Right lobe of liver (tissue), 6 donors: Measurements from ENCODE around the gene BBS2. TPM values are rescaled to one million over a fixed set of nuclear protein-coding genes. Genes with fewer than 3 reads are reported as not detected.

Experiments
- ATAC-seq, 4 donors: fragments of 200-7000 bp; cut with Tn5 transposase; one replicate each; pipeline ENCODE4 v1.9.1; 2020; ENCODE audit warnings: mild to moderate bottlenecking in 4 of 4, moderate library complexity in 4 of 4
- DNase-seq, 3 donors: peaks; one replicate each; pipeline ENCODE4 v3.0.0-alpha.2; 2020
- H3K27ac ChIP-seq, 3 donors: fragments of 200-600 bp; one replicate each; pipeline ENCODE4 v1.8.0; 2022
- H3K27me3 ChIP-seq, 2 donors: fragments of 200-600 bp; one replicate each; pipeline ENCODE4 v1.8.0; 2022
- H3K36me3 ChIP-seq, 4 donors: fragments of 200-600 bp; sonication (generic) in 1 of 4; one replicate each; pipeline versions ENCODE4 v1.5.1 to v1.8.0; 2017 to 2022; ENCODE audit warnings: control low read depth in 1 of 4
- H3K4me1 ChIP-seq, 4 donors: fragments of 200-600 bp; sonication (generic) in 1 of 4; one replicate each; pipeline versions ENCODE4 v1.5.1 to v1.8.0; 2017 to 2022; ENCODE audit warnings: control low read depth in 1 of 4
- H3K4me3 ChIP-seq, 3 donors: fragments of 200-600 bp; one replicate each; pipeline ENCODE4 v1.8.0; 2022
- H3K9me3 ChIP-seq, 4 donors: fragments of 200-600 bp; sonication (generic) in 1 of 4; one replicate each; pipeline versions ENCODE4 v1.5.1 to v1.8.0; 2017 to 2022; ENCODE audit warnings: control low read depth in 1 of 4
- CTCF ChIP-seq, 4 donors: fragments of 200-600 bp in 3 of 4; fragments of 450-650 bp in 1 of 4; IDR thresholded peaks; one replicate each; pipeline versions ENCODE4 v1.5.1 to v1.8.0; 2016 to 2022; ENCODE audit warnings: antibody characterized with exemption in 4 of 4, mild to moderate bottlenecking in 2 of 4
- POLR2A ChIP-seq: fragments of 450-650 bp; IDR thresholded peaks from one replicate; pipeline ENCODE4 v1.6.1; 2017; ENCODE audit warnings: antibody characterized with exemption, mild to moderate bottlenecking
- WGBS: methylation state at CpG from one replicate; pipeline ENCODE4 v1.1.6; 2018; ENCODE audit warnings: low coverage, low lambda C conversion rate; ENCODE audit not compliant: insufficient coverage; ENCODE audit errors: missing lambda C conversion rate; 5-methylcytosine and 5-hydroxymethylcytosine counted together
- intact Hi-C, 2 donors: fragments of 100-400 bp; cut with DNase I; formaldehyde crosslinking; loops; one replicate each; pipeline versions ENCODE4 v1.11.2 to v1.14.1; 2022
- total RNA-seq, 6 experiments: library from RNA; depleted of rRNA in 2 of 6; stranded (reverse); fragments of >200 nt in 2 of 6; fragmentation: NEBNext Ultra II Directional in 3 of 6; extraction: Animal tissue kit (Norgen Biotek cat#: 25700) in 3 of 6; gene quantifications; one replicate each; pipeline versions ENCODE4 v1.1.0 to v1.2.4, GENCODE V29; 2016 to 2023
- donor health status: DM: no; HTN: yes; CAD: no.
- donor health status: DM: no; HTN: no; CAD: no.
- donor health status: DM: no; HTN: no; CAD: no.
- donor health status: DM: no; HTN: yes; CAD: no.
- donor health status: DM: no; HTN: yes; CAD: no.

The BBS2 gene
- total RNA-seq, 6 experiments from 2014 or later: 5.6 to 18.4 (median 10.5) TPM

- Histone ChIP-seq H3K9me3 (no peaks in the 10 kb centered on the region), H3K27ac (no peak overlapping the region), H3K4me3 (no peak overlapping the region), H3K27me3 (no peaks in the 10 kb centered on the region), H3K4me1 (peaks cover 0 to 18% (median 6%) of the 10 kb centered on the region in 4 donors), H3K36me3 (no peaks in the 10 kb centered on the region)
- DNase-seq: no peak
- WGBS: 43% methylated on average over 12 of the region's 12 CpGs
- no peak for TF ChIP-seq POLR2A
- TF ChIP-seq CTCF (IDR thresholded peaks at IDR 0.05): no peak
- ATAC-seq: no peak
- intact Hi-C loops: no loop called here
Observed at GRCh38 chr16:56547120-56547948, 27.5 kb upstream of the BBS2 start.

- Histone ChIP-seq H3K9me3 (no peaks in the 10 kb centered on the region), H3K27ac (no peak overlapping the region), H3K4me1 (no peaks in the 10 kb centered on the region), H3K27me3 (no peaks in the 10 kb centered on the region), H3K36me3 (no peaks in the 10 kb centered on the region), H3K4me3 (no peak overlapping the region)
- WGBS: 10% methylated on average over 2 of the region's 2 CpGs
- intact Hi-C loops: no loop called here
- TF ChIP-seq POLR2A (no peak), CTCF (IDR thresholded peaks at IDR 0.05) (no peak)
- DNase-seq (no peak), ATAC-seq (no peak)
Observed at GRCh38 chr16:56542039-56542438, 22.2 kb upstream of the BBS2 start.

DNA sequence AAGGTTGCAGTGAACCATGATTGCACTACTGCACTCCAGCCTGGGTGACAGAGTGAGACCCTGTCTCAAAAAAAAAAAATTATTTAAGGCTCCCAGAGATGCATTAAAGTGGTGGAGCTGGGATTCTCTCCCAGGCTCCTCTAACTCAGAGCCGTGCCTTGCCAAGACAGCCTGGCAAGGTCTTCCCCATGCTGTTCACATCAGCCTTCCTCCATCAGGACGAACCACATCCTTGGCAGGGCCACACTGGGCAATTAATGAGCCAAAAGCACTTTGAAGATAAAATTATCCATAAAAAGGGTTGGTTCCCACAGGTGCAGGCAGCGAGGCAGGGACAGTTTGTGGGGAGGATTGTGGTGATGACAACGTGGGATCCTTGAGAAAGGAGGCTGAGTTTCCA lies 19.8 kb upstream of the BBS2 start:
- Histone ChIP-seq H3K4me3 (no peak overlapping the region), H3K9me3 (no peaks in the 10 kb centered on the region), H3K4me1 (no peaks in the 10 kb centered on the region), H3K27me3 (no peaks in the 10 kb centered on the region), H3K36me3 (no peaks in the 10 kb centered on the region), H3K27ac (no peak overlapping the region)
- intact Hi-C loops: no loop called here
- no peak for ATAC-seq
- DNase-seq: no peak
- WGBS: 72% methylated on average over 4 of the region's 4 CpGs
- TF ChIP-seq POLR2A (no peak), CTCF (IDR thresholded peaks at IDR 0.05) (no peak)

DNA sequence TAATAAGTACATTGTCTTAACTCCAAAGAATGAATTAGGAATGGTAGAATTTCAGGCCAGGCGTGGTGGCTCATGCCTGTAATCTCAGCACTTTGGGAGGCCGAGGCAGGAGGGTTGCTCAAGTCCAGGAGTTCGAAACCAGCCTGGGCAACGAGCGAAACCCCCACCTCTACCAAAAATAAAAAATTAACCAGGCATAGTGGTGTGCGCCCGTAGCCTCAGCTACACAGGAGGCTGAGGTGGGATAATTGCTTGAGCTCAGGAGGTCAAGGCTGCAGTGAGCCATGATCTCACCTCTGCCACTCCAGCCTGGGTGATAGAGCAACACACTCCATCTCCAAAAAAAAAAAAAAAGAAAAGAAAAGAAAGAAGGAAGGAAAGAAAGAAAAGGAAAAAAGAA lies 18.5 kb upstream of the BBS2 start:
- DNase-seq (no peak), ATAC-seq (no peak)
- intact Hi-C loops: no loop called here
- WGBS: 81% methylated on average over 7 of the region's 7 CpGs
- TF ChIP-seq POLR2A (no peak), CTCF (IDR thresholded peaks at IDR 0.05) (no peak)
- no peak overlapping the region for H3K27ac ChIP-seq
- no peaks in the 10 kb centered on the region for H3K36me3 ChIP-seq
- no peaks in the 10 kb centered on the region for H3K9me3 ChIP-seq
- H3K4me1 ChIP-seq: no peaks in the 10 kb centered on the region
- H3K27me3 ChIP-seq: no peaks in the 10 kb centered on the region
- no peak overlapping the region for H3K4me3 ChIP-seq
